ENCODE results near the gene CD53. TPM values are rescaled to one million over a fixed set of nuclear protein-coding genes. Genes with fewer than 3 reads are reported as not detected.

Gene CD53
- total and polyA plus RNA-seq, 2 donors (not counting 1 experiment from before 2014, with no cell fraction given) = not detected

- TF ChIP-seq EZH2 (IDR thresholded peaks at IDR 0.05; ENCODE audit: low read length, missing control alignments) = no peak
- no peak for TF ChIP-seq CTCF (conservative IDR thresholded peaks at IDR 0.05 in 1 of 2, IDR thresholded peaks at IDR 0.05 in 1 of 2; ENCODE audit: low read depth in 1 of 2, low read length in 2 of 2)
- H3K27ac ChIP-seq (ENCODE audit: insufficient read depth, low read length) = no peak overlapping the region
- no peak overlapping the region for H3K9ac ChIP-seq (ENCODE audit: insufficient read depth, low read length)
- H3K4me1 ChIP-seq (ENCODE audit: control insufficient read depth, extremely low read depth, insufficient read depth, low read length) = no peaks in the 10 kb centered on the region
- peaks cover 2% of the 10 kb centered on the region for H3K36me3 ChIP-seq (ENCODE audit: control insufficient read depth, insufficient read depth, low read length)
- no peaks in the 10 kb centered on the region for H3K79me2 ChIP-seq (ENCODE audit: control insufficient read depth, insufficient read depth, low read length)
- no peaks in the 10 kb centered on the region for H3K27me3 ChIP-seq (ENCODE audit: control insufficient read depth, insufficient read depth, low read length)
- no peak overlapping the region for H2AFZ ChIP-seq (ENCODE audit: low read length)
- DNase-seq (ENCODE audit: low read depth in 2 of 2) = peak; percentile 10 to 45
- no peaks in the 10 kb centered on the region for H4K20me1 ChIP-seq (ENCODE audit: control insufficient read depth, extremely low read depth, insufficient read depth, low read length)
- no peaks in the 10 kb centered on the region for H3K9me3 ChIP-seq (ENCODE audit: control insufficient read depth, insufficient read depth, low read depth, low read length)
- no peak overlapping the region for H3K4me2 ChIP-seq (ENCODE audit: extremely low read depth, insufficient read depth, low read length)
- no peak overlapping the region for H3K4me3 ChIP-seq (replicated peaks in 1 of 4; ENCODE audit: control extremely low read depth in 1 of 4, insufficient read depth in 1 of 4, low read depth in 3 of 4, low read length in 4 of 4)
These were observed 75.3 kb downstream of the CD53 start for GRCh38 chr1:110948038-110948810.

Other genes with a start within 250 kb of the CD53 start
- gene KCNA3, start 198.2 kb upstream of the CD53 start, total RNA-seq = 3.3 and 5.6 TPM in 2 replicates
- 2.7 and 4.6 TPM in 2 replicates for gene KCNA3, start 198.2 kb upstream of the CD53 start, polyA plus RNA-seq
- 11.0 and 17.2 TPM in 2 replicates for gene LRIF1, start 90.8 kb downstream of the CD53 start, total RNA-seq
- 9.8 and 11.9 TPM in 2 replicates for gene LRIF1, start 90.8 kb downstream of the CD53 start, polyA plus RNA-seq